GM10266 (cell line): ENCODE data around the gene NKD2.

Experiments
- DNase-seq: peaks from one replicate; pipeline ENCODE4 v3.0.0; 2012; ENCODE audit errors: extremely low spot score
- CTCF ChIP-seq: IDR thresholded peaks from 2 replicates; pipeline ENCODE4 v1.5.1; 2012; ENCODE audit warnings: mild to moderate bottlenecking, low read depth; ENCODE audit not compliant: control insufficient read depth, insufficient read depth; ENCODE audit errors: missing control alignments

NKD2 gene

GRCh38 chr5:1010641-1011046 is 2.0 kb downstream of the NKD2 start:
- DNase-seq: no peak
- TF ChIP-seq CTCF: no peak

GRCh38 chr5:1011226-1011631 is 2.6 kb downstream of the NKD2 start:
- peak; percentile 83 for DNase-seq
- TF ChIP-seq CTCF: peak; percentile 52

- no peak for DNase-seq
- no peak for TF ChIP-seq CTCF
Measured at GRCh38 chr5:1011741-1012312, 3.2 kb downstream of the NKD2 start.

GRCh38 chr5:1012313-1012841 is 3.8 kb downstream of the NKD2 start:
- no peak for TF ChIP-seq CTCF
- no peak for DNase-seq

DNA sequence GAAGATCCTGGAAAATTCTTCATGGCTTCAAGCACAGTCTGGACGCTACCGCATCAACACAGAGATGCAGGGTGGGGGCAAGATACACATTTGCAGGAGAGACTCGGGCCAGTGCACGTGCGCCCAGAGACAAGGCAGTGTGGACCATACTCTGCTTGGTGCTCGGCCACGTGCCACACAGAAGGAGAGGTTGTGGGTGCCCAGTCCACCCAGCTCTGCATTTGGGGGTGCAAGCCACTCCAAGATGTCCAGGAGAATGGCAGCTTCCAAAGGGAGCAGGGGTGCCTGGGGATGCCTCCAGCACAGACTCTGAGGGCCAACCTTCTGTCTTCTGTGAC is 4.3 kb downstream of the NKD2 start:
- no peak for TF ChIP-seq CTCF
- DNase-seq: no peak

- TF ChIP-seq CTCF: no peak
- DNase-seq: no peak
Measured at GRCh38 chr5:1013238-1013947, 4.8 kb downstream of the NKD2 start.

DNA sequence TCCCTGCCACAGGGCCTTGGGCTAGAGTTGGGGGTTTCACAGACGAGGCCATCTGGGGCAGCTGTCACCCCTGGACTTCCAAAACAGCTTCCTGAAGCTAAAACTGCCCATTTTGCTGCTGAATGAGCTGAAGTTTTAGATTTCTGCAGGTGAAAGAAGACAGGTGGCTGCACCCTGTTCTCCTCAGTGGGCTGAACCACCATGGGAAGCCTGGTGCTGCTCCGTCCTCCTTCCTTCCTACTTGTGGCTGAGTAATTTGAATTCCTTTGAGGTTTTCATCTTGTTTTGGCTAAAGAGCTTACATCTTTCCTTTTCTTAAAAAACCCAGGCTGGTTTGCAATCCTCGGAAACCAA is 5.3 kb downstream of the NKD2 start:
- no peak for DNase-seq
- TF ChIP-seq CTCF: no peak
